ENCODE results near the gene NXT1.

NXT1 gene

DNA sequence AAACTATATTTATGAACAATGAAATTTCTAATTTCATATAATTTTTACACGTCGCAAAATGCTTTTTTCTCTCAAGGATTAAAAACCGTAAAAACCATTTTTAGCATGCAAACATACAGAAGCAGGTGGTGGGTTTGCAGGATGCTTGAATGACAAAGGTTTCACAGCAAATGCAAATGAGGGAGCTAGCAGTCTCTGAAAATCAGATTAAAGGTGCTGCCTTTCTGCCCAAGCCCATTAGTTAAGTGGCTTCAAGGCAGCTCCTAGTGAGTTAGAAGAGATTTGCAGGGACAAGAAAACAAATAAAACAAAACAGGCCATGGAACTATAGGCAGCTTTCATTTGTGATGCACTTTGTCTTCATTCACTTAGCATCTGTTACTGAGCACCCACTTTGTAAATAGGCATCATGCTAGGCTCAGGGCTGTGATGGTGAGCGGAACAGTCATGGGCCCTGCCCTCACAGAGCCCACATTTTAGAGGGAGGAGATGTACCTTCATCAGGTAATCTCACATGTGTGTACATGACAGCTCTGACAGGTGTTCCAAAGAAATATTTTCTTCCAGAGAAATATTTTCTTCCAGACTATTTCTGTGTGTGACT lies 41.2 kb downstream of the NXT1 start:
- no peak overlapping the region for H2BK5ac ChIP-seq (ENCODE audit: low read length)
- H2BK15ac ChIP-seq (ENCODE audit: low read length): no peak overlapping the region
- H3K18ac ChIP-seq (ENCODE audit: low read length): no peak overlapping the region
- peaks cover 0 to 11% of the 10 kb centered on the region in 2 donors for H3K9me3 ChIP-seq (replicated peaks in 1 of 2; ENCODE audit: control insufficient read depth in 2 of 2, insufficient read depth in 1 of 2, low read depth in 1 of 2, low read length in 2 of 2)
- H3K27ac ChIP-seq (replicated peaks; ENCODE audit: low read length): no peak overlapping the region
- no peaks in the 10 kb centered on the region for H3K4me1 ChIP-seq (ENCODE audit: control insufficient read depth in 2 of 2, insufficient read depth in 1 of 2, low read depth in 1 of 2, low read length in 2 of 2)
- no peak overlapping the region for H2BK120ac ChIP-seq (ENCODE audit: low read depth, low read length)
- H3K27me3 ChIP-seq (ENCODE audit: control insufficient read depth in 3 of 3, insufficient read depth in 3 of 3, low read depth in 1 of 3, low read length in 3 of 3): no peaks in the 10 kb centered on the region
- no peak overlapping the region for H2AFZ ChIP-seq (ENCODE audit: low read length)
- H3K36me3 ChIP-seq (replicated peaks in 1 of 2; ENCODE audit: control insufficient read depth in 2 of 2, insufficient read depth in 2 of 2, low read length in 2 of 2): peaks cover 22 to 78% of the 10 kb centered on the region in 2 donors
- WGBS, 2 donors (ENCODE audit: extremely low coverage in 2 of 2, insufficient read length in 2 of 2, insufficient replicate concordance in 1 of 2): no CpG with 5 or more reads among the region's 4 CpGs
- no peak overlapping the region for H2AK5ac ChIP-seq (ENCODE audit: low read depth, low read length)
- H3K4ac ChIP-seq (ENCODE audit: low read length): no peak overlapping the region
- no peak overlapping the region for H4K8ac ChIP-seq (ENCODE audit: low read depth, low read length)
- DNase-seq (ENCODE audit: low spot score): no peak
- no peaks in the 10 kb centered on the region for H3K79me1 ChIP-seq (ENCODE audit: low read depth, low read length)
- no peak overlapping the region for H3K4me2 ChIP-seq (ENCODE audit: insufficient read depth, low read length, poor library complexity, severe bottlenecking)
- no peak overlapping the region for H3K23ac ChIP-seq (ENCODE audit: low read depth, low read length, poor library complexity)
- no peak overlapping the region for H4K91ac ChIP-seq (ENCODE audit: low read depth, low read length, poor library complexity)
- H3K14ac ChIP-seq (ENCODE audit: low read length): no peak overlapping the region
- no peak overlapping the region for H3K4me3 ChIP-seq (ENCODE audit: low read length in 2 of 2)
- H2BK12ac ChIP-seq (ENCODE audit: low read length): no peak overlapping the region
- H3K9ac ChIP-seq (ENCODE audit: low read depth, low read length, poor library complexity): no peak overlapping the region

DNA sequence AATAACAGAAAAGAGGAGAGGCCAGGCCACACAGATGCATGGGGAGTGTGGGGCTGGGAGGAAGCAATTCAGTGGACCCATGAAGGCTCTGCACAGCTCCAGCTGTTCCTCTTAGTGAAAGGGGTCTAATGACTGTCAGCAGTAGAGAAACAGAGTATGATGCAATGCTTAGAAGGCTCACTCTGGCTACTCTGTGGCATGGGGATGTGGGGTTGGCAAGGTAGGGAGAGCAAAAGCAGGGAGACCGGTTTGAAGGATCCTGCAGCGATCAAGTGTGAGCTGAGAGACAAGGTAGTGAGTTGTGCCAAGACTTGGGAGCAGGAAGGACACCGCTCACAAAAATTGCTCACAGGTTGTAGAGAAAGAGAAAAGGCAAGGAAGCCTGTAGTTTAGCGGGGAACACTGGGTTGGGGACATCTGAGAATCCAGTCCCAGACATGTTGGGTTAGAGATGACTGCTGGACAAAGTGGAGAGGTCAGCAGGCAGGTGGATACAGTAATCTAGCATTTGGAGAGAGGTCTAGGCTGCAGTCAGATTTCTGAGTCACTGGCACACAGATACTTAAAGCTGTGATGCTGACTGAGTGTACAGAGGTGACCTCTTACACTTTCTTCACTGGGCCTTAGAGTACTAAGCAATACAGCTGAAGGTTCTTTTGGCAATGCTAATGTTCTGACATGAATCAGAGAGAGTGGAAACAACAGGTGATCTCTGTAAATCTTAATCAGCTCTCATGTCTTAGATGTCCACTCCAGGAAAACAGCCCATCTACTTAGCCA lies 43.6 kb downstream of the NXT1 start:
- no peak overlapping the region for H3K9ac ChIP-seq (ENCODE audit: low read depth, low read length, poor library complexity)
- H3K14ac ChIP-seq (ENCODE audit: low read length): no peak overlapping the region
- H3K23ac ChIP-seq (ENCODE audit: low read depth, low read length, poor library complexity): no peak overlapping the region
- DNase-seq (ENCODE audit: low spot score): no peak
- peaks cover 0 to 2% of the 10 kb centered on the region in 2 donors for H3K9me3 ChIP-seq (replicated peaks in 1 of 2; ENCODE audit: control insufficient read depth in 2 of 2, insufficient read depth in 1 of 2, low read depth in 1 of 2, low read length in 2 of 2)
- H3K4me3 ChIP-seq (ENCODE audit: low read length in 2 of 2): no peak overlapping the region
- H3K79me1 ChIP-seq (ENCODE audit: low read depth, low read length): no peaks in the 10 kb centered on the region
- no peak overlapping the region for H4K91ac ChIP-seq (ENCODE audit: low read depth, low read length, poor library complexity)
- no peak overlapping the region for H3K18ac ChIP-seq (ENCODE audit: low read length)
- H2BK12ac ChIP-seq (ENCODE audit: low read length): no peak overlapping the region
- H2BK5ac ChIP-seq (ENCODE audit: low read length): no peak overlapping the region
- no peaks in the 10 kb centered on the region for H3K27me3 ChIP-seq (ENCODE audit: control insufficient read depth in 3 of 3, insufficient read depth in 3 of 3, low read depth in 1 of 3, low read length in 3 of 3)
- WGBS, 2 donors (ENCODE audit: extremely low coverage in 2 of 2, insufficient read length in 2 of 2, insufficient replicate concordance in 1 of 2): no CpG with 5 or more reads among the region's 4 CpGs
- H2AFZ ChIP-seq (ENCODE audit: low read length): no peak overlapping the region
- H2BK120ac ChIP-seq (ENCODE audit: low read depth, low read length): no peak overlapping the region
- peaks cover 19 to 57% of the 10 kb centered on the region in 2 donors for H3K36me3 ChIP-seq (replicated peaks in 1 of 2; ENCODE audit: control insufficient read depth in 2 of 2, insufficient read depth in 2 of 2, low read length in 2 of 2)
- H2AK5ac ChIP-seq (ENCODE audit: low read depth, low read length): no peak overlapping the region
- H4K8ac ChIP-seq (ENCODE audit: low read depth, low read length): no peak overlapping the region
- H3K4ac ChIP-seq (ENCODE audit: low read length): no peak overlapping the region
- H2BK15ac ChIP-seq (ENCODE audit: low read length): no peak overlapping the region
- no peaks in the 10 kb centered on the region for H3K4me1 ChIP-seq (ENCODE audit: control insufficient read depth in 2 of 2, insufficient read depth in 1 of 2, low read depth in 1 of 2, low read length in 2 of 2)
- H3K27ac ChIP-seq (replicated peaks; ENCODE audit: low read length): no peak overlapping the region
- H3K4me2 ChIP-seq (ENCODE audit: insufficient read depth, low read length, poor library complexity, severe bottlenecking): no peak overlapping the region

DNA sequence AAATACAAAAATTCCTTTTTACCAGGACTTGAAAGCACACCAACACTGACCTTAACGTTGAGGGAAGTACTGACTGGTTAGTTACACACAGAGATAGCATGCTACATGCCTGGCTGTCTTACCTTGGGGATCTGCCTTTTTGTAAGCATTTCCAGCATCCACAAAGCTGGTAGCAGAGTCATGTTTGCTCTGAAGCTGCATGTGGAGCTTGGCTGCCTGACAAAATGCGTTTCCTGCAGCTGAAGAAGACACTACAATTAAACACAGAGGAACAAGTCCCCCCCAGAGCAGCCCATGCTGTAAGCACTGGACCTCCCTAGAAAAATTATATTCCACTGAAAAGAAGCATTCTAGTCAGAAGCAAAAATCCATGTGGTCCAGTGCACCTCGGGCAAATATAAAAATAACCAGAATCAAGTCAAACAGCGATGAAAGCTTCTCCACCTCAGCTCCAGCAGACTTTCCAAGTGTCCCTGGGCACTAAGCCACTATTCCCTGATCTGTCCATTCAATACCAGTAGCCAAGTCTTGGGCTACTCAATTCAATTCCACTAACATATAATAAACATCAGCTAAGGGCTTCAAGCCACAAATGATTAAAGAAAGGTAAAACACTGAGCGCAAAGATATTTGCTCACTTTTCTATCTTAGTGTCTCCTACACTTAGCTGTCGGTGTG lies 46.5 kb downstream of the NXT1 start:
- no peak overlapping the region for H3K23ac ChIP-seq (ENCODE audit: low read depth, low read length, poor library complexity)
- H2BK5ac ChIP-seq (ENCODE audit: low read length): no peak overlapping the region
- no peak overlapping the region for H3K14ac ChIP-seq (ENCODE audit: low read length)
- no peak for DNase-seq (ENCODE audit: low spot score)
- H3K9ac ChIP-seq (ENCODE audit: low read depth, low read length, poor library complexity): no peak overlapping the region
- no peak overlapping the region for H4K8ac ChIP-seq (ENCODE audit: low read depth, low read length)
- peaks cover 15 to 50% of the 10 kb centered on the region in 2 donors for H3K36me3 ChIP-seq (replicated peaks in 1 of 2; ENCODE audit: control insufficient read depth in 2 of 2, insufficient read depth in 2 of 2, low read length in 2 of 2)
- no peak overlapping the region for H3K4ac ChIP-seq (ENCODE audit: low read length)
- H2BK120ac ChIP-seq (ENCODE audit: low read depth, low read length): no peak overlapping the region
- no peak overlapping the region for H2BK12ac ChIP-seq (ENCODE audit: low read length)
- H3K4me3 ChIP-seq (ENCODE audit: low read length in 2 of 2): no peak overlapping the region
- no peak overlapping the region for H4K91ac ChIP-seq (ENCODE audit: low read depth, low read length, poor library complexity)
- H3K27ac ChIP-seq (replicated peaks; ENCODE audit: low read length): no peak overlapping the region
- no peaks in the 10 kb centered on the region for H3K27me3 ChIP-seq (ENCODE audit: control insufficient read depth in 3 of 3, insufficient read depth in 3 of 3, low read depth in 1 of 3, low read length in 3 of 3)
- no peak overlapping the region for H2BK15ac ChIP-seq (ENCODE audit: low read length)
- no peaks in the 10 kb centered on the region for H3K9me3 ChIP-seq (replicated peaks in 1 of 2; ENCODE audit: control insufficient read depth in 2 of 2, insufficient read depth in 1 of 2, low read depth in 1 of 2, low read length in 2 of 2)
- H3K79me1 ChIP-seq (ENCODE audit: low read depth, low read length): no peaks in the 10 kb centered on the region
- H3K4me2 ChIP-seq (ENCODE audit: insufficient read depth, low read length, poor library complexity, severe bottlenecking): no peak overlapping the region
- no peak overlapping the region for H3K18ac ChIP-seq (ENCODE audit: low read length)
- no peak overlapping the region for H2AFZ ChIP-seq (ENCODE audit: low read length)
- no CpG with 5 or more reads among the region's 6 CpGs for WGBS, 2 donors (ENCODE audit: extremely low coverage in 2 of 2, insufficient read length in 2 of 2, insufficient replicate concordance in 1 of 2)
- H3K4me1 ChIP-seq (ENCODE audit: control insufficient read depth in 2 of 2, insufficient read depth in 1 of 2, low read depth in 1 of 2, low read length in 2 of 2): no peaks in the 10 kb centered on the region
- no peak overlapping the region for H2AK5ac ChIP-seq (ENCODE audit: low read depth, low read length)

DNA sequence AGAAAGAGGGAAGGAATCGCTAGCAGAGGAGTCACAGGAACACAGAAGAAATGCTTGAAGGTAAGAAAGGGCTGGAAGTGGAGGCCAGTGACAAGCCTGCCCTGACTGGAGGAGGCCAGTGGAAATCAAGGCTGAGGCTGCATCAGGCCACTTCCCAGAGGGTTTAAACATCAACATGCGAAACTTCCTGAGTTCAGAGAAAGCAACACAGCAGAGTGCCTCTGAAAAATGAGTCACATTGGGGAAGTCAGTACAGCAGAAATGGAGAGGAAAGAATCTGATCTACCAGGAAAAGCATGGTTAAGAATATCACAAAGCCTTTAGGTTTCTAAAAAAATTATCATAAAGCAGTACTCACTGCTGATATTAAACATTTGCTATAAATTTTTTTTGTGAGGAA lies 47.4 kb downstream of the NXT1 start:
- Histone ChIP-seq H3K27me3 (ENCODE audit: control insufficient read depth in 3 of 3, insufficient read depth in 3 of 3, low read depth in 1 of 3, low read length in 3 of 3) (no peaks in the 10 kb centered on the region), H4K91ac (ENCODE audit: low read depth, low read length, poor library complexity) (no peak overlapping the region), H2BK120ac (ENCODE audit: low read depth, low read length) (no peak overlapping the region), H3K79me1 (ENCODE audit: low read depth, low read length) (no peaks in the 10 kb centered on the region), H2BK5ac (ENCODE audit: low read length) (no peak overlapping the region), H3K23ac (ENCODE audit: low read depth, low read length, poor library complexity) (no peak overlapping the region), H2AK5ac (ENCODE audit: low read depth, low read length) (no peak overlapping the region), H3K27ac (replicated peaks; ENCODE audit: low read length) (no peak overlapping the region), H3K14ac (ENCODE audit: low read length) (no peak overlapping the region), H4K8ac (ENCODE audit: low read depth, low read length) (no peak overlapping the region), H3K9me3 (replicated peaks in 1 of 2; ENCODE audit: control insufficient read depth in 2 of 2, insufficient read depth in 1 of 2, low read depth in 1 of 2, low read length in 2 of 2) (no peaks in the 10 kb centered on the region), H3K4me2 (ENCODE audit: insufficient read depth, low read length, poor library complexity, severe bottlenecking) (no peak overlapping the region), H2BK12ac (ENCODE audit: low read length) (no peak overlapping the region), H3K9ac (ENCODE audit: low read depth, low read length, poor library complexity) (no peak overlapping the region), H2AFZ (ENCODE audit: low read length) (no peak overlapping the region), H3K36me3 (replicated peaks in 1 of 2; ENCODE audit: control insufficient read depth in 2 of 2, insufficient read depth in 2 of 2, low read length in 2 of 2) (peaks cover 16 to 53% of the 10 kb centered on the region in 2 donors), H3K4me1 (ENCODE audit: control insufficient read depth in 2 of 2, insufficient read depth in 1 of 2, low read depth in 1 of 2, low read length in 2 of 2) (no peaks in the 10 kb centered on the region), H3K18ac (ENCODE audit: low read length) (no peak overlapping the region), H3K4ac (ENCODE audit: low read length) (no peak overlapping the region), H2BK15ac (ENCODE audit: low read length) (no peak overlapping the region), H3K4me3 (ENCODE audit: low read length in 2 of 2) (no peak overlapping the region)
- no CpG with 5 or more reads among the region's 2 CpGs for WGBS, 2 donors (ENCODE audit: extremely low coverage in 2 of 2, insufficient read length in 2 of 2, insufficient replicate concordance in 1 of 2)
- DNase-seq (ENCODE audit: low spot score): no peak
